ENCODE measurements around the gene ZNF519.

Gene ZNF519

DNA sequence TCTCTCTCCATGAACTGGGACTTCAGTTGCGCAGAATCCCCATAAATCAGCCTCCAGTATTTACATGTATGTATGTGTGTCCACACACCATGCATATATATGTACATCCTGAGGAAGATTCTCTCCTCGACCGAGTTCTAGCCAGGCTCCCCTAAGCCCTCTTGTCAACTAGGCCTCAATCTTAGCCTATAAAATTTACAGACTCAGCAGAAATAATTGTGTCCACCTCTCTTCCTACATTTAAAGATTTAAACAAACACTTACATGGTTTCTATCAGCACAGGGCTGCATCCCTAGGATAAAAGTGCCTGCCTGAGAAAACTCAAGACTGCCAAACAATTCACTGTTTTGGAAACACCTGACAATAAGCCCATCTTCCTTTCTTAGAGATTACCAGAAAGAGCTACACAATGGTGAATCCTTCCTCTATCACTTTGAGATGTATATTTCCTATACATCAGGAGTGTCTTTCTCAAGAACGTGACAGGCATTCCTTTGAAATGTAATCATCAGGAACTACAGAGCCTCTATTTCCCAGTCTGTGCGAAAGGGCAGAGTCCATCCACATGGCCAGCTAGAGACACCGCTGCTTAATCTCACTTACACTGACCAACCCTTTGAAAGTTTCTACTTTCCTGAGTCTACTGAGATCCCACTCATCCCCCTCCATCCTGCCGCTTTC, 39.5 kb downstream of the ZNF519 start:
- DNase-seq, result no peak

DNA sequence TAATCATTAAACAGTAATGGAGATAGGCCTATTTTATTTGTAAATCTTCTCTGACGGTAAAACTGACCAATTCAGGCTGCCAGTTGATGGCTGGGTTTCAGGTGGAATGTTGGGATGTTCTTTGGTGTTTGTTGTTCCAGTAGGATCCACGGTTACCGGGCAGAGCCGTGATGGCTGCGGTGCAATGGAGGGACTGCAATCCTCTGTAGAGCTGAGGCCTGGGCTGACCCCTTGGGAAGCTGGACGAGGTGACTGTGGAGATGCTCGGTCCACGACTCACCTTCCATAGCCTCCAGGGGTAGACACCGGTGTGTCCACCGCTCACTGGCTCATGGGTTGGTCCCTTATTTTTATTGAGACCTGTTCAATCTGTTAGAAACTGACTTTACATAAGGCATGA, 42.5 kb downstream of the ZNF519 start:
- no peak for DNase-seq

DNA sequence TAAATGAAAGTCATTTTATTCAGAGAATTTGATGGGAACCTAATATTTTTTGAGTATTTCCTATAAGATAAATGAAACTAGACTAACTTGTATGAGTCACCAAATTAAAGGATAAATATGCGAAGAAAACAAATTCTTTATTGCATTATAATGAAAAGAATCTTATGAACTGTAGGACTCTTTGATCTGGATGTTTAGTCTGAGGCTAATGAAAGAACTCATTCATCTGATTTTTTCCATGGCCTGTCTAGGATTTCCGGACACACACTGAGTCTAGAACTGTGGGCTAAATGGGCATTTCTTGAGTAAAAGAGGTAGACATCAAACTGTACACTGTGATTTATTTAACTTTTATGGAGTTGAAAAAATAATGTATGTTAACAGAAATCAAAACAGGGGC, 43.0 kb downstream of the ZNF519 start:
- no peak for DNase-seq

DNA sequence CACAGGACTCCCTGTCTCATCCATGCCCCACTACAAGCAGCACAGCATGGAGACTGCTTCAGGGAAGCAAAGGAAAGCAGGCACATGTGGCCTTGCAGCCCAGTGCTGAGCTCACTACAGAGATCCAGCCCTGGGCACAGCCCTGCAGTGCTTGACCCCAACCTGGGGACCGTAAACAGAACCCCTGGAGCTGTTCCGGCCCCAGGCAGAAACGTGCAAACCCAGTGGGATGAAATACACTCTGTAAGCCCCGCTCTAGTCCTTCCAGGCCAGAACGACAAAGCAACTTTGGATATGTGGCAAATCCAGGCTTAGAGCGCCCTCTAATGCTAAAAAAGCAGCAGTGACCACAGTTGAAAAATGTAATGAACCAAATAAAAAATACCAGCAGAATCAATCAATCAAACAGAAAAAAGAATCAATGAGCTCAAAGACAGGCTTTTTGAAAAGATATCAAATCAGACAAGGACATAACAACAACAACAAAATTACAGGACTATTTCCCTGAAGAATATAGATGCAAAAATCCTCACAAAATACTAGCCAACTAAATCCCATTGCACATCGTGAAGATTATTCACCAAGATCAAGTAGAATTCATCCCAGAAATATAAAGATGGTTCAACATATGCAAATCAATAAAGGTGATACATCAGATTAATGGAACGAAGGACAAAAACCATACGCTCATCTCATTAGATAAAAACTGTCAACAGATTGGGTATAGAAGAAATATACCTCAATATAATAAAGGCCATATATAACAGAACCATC, 45.6 kb downstream of the ZNF519 start:
- no peak for DNase-seq

GRCh38 chr18:14085770-14086457, 46.3 kb downstream of the ZNF519 start:
- DNase-seq, result no peak

- DNase-seq, result no peak
Observed at GRCh38 chr18:14075196-14075595, 57.0 kb downstream of the ZNF519 start.

DNA sequence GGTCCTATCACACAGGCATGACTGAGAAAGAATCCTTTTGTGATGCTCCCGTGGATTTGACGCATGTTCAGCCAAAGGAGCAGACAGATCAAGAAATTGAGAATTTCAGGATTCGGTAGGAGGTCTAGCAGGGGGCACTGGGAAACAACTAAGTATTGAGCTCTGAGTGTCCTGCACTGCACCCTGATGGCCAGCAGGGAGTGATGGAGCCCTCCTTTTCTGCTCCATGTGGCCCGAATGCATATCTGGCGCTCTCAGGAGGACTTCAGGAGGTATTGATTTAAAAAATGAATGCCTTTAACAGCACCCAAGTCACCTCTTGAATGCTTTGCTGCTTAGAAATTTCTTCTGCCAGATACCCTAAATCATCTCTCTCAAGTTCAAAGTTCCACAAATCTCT, 58.0 kb downstream of the ZNF519 start:
- DNase-seq, result no peak

DNA sequence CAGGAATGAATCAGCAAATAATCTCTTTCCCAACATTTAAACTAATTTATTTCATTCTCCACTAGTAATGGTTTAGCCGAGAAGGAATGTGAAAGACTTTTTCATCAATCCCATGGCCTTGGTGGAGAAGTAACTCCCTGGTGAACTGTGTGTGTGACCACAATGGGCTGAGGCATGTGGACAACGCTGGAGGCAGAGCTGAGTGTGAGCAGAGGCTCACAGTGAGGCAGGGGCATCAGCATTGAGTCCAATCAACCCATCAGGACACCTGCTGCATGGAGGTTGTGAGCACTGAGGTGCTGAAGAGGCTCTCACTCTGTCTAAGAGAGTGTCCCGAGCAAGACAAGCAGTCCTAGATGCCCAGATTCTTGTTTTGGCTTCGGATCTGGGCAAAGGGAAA, 78.6 kb downstream of the ZNF519 start:
- DNase-seq, result no peak

All from CD4-positive, alpha-beta T cell treated with Interferon gamma for 1 hour (primary cell).